ENCODE data around the gene ZBTB20. TPM values are rescaled to one million over a fixed set of nuclear protein-coding genes. Genes with fewer than 3 reads are reported as not detected.

The ZBTB20 gene
- total and polyA plus RNA-seq, 2 donors (not counting 1 experiment from before 2014, with no cell fraction given), result 4.0 to 123 TPM

DNA sequence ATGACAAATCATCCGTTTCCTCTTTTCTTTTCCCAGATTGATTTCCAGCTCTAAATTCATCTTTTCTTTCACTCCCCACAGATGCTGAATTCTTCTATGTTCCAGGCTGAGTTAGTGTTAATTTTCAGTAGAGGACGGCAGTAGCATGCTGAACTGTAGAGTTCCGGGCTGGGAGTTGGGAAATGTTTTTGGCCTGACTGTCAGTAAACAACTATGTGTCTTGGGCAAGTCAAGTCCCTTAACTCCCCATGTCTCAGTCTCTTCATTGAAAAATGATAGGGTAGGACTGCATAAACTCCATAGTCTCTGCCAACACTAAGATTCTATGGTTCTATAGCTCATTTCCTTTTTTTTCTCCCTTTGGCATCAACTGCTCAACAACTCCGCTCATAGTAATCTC, 519.3 kb downstream of the ZBTB20 start:
- Mint-ChIP-seq H3K9me3 (ENCODE audit: insufficient read depth) (no peaks in the 10 kb centered on the region), H3K27me3 (no peaks in the 10 kb centered on the region), H3K4me1 (peaks cover 25% of the 10 kb centered on the region), H3K27ac (no peak overlapping the region), H3K4me3 (no peak overlapping the region)
- H3K27me3 ChIP-seq (replicated peaks in 1 of 4; ENCODE audit: control extremely low read depth in 1 of 4, control insufficient read depth in 3 of 4, insufficient read depth in 4 of 4, low read length in 3 of 4), result no peaks in the 10 kb centered on the region
- H3K79me2 ChIP-seq (ENCODE audit: control insufficient read depth, insufficient read depth, low read length), result no peaks in the 10 kb centered on the region
- H3K36me3 ChIP-seq (replicated peaks in 1 of 2; ENCODE audit: control extremely low read depth in 1 of 2, control insufficient read depth in 1 of 2, extremely low read depth in 1 of 2, insufficient read depth in 2 of 2, low read length in 1 of 2), result peaks cover 0 to 5% of the 10 kb centered on the region in 2 experiments
- no peaks in the 10 kb centered on the region for H3K9me3 ChIP-seq (ENCODE audit: control extremely low read depth in 1 of 3, control insufficient read depth in 2 of 3, insufficient read depth in 1 of 3, low read length in 2 of 3)
- no peak overlapping the region for H3K4me2 ChIP-seq (replicated peaks; ENCODE audit: low read depth, low read length, poor library complexity, severe bottlenecking)
- no peak for ATAC-seq (ENCODE audit: low read depth)
- WGBS (ENCODE audit: insufficient coverage), result no CpG with 5 or more reads among the region's 4 CpGs
- no peaks in the 10 kb centered on the region for H4K20me1 ChIP-seq (ENCODE audit: control insufficient read depth, insufficient read depth, low read length, poor library complexity, severe bottlenecking)
- H3K27ac ChIP-seq (ENCODE audit: low read length in 2 of 2), result no peak overlapping the region
- H2AFZ ChIP-seq (ENCODE audit: insufficient read depth, low read depth, low read length, poor library complexity, severe bottlenecking), result no peak overlapping the region
- CTCF ChIA-PET, result no interaction called here
- no peak overlapping the region for H3K9ac ChIP-seq (ENCODE audit: low read length)
- H3K4me3 ChIP-seq (ENCODE audit: control extremely low read depth in 1 of 5, extremely low read depth in 1 of 5, insufficient read depth in 1 of 5, low read depth in 2 of 5, low read length in 4 of 5), result no peak overlapping the region
- H3K4me1 ChIP-seq (ENCODE audit: control insufficient read depth in 2 of 2, insufficient read depth in 2 of 2, low read length in 2 of 2), result peaks cover 4 to 6% of the 10 kb centered on the region in 2 donors
- TF ChIP-seq, protein P1, sequence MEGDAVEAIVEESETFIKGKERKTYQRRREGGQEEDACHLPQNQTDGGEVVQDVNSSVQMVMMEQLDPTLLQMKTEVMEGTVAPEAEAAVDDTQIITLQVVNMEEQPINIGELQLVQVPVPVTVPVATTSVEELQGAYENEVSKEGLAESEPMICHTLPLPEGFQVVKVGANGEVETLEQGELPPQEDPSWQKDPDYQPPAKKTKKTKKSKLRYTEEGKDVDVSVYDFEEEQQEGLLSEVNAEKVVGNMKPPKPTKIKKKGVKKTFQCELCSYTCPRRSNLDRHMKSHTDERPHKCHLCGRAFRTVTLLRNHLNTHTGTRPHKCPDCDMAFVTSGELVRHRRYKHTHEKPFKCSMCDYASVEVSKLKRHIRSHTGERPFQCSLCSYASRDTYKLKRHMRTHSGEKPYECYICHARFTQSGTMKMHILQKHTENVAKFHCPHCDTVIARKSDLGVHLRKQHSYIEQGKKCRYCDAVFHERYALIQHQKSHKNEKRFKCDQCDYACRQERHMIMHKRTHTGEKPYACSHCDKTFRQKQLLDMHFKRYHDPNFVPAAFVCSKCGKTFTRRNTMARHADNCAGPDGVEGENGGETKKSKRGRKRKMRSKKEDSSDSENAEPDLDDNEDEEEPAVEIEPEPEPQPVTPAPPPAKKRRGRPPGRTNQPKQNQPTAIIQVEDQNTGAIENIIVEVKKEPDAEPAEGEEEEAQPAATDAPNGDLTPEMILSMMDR (IDR thresholded peaks at IDR 0.05), result no peak
- TF ChIP-seq EZH2 (IDR thresholded peaks at IDR 0.05; ENCODE audit: borderline replicate concordance, insufficient read depth, low read depth, low read length, poor library complexity, severe bottlenecking), result no peak
- DNase-seq, result no peak
- POLR2A ChIA-PET, result no interaction called here
- intact Hi-C loops (cut with micrococcal nuclease), result no loop called here

- 100% methylated on average over 3 of the region's 4 CpGs for WGBS (ENCODE audit: insufficient coverage)
- Histone ChIP-seq H3K27me3 (replicated peaks in 1 of 4; ENCODE audit: control extremely low read depth in 1 of 4, control insufficient read depth in 3 of 4, insufficient read depth in 4 of 4, low read length in 3 of 4) (no peaks in the 10 kb centered on the region), H3K9me3 (ENCODE audit: control extremely low read depth in 1 of 3, control insufficient read depth in 2 of 3, insufficient read depth in 1 of 3, low read length in 2 of 3) (no peaks in the 10 kb centered on the region), H3K79me2 (ENCODE audit: control insufficient read depth, insufficient read depth, low read length) (no peaks in the 10 kb centered on the region), H3K9ac (ENCODE audit: low read length) (no peak overlapping the region), H3K4me3 (ENCODE audit: control extremely low read depth in 1 of 5, extremely low read depth in 1 of 5, insufficient read depth in 1 of 5, low read depth in 2 of 5, low read length in 4 of 5) (no peak overlapping the region), H2AFZ (ENCODE audit: insufficient read depth, low read depth, low read length, poor library complexity, severe bottlenecking) (no peak overlapping the region), H3K27ac (ENCODE audit: low read length in 2 of 2) (no peak overlapping the region), H4K20me1 (ENCODE audit: control insufficient read depth, insufficient read depth, low read length, poor library complexity, severe bottlenecking) (no peaks in the 10 kb centered on the region), H3K4me1 (ENCODE audit: control insufficient read depth in 2 of 2, insufficient read depth in 2 of 2, low read length in 2 of 2) (peaks cover 4 to 6% of the 10 kb centered on the region in 2 donors), H3K36me3 (replicated peaks in 1 of 2; ENCODE audit: control extremely low read depth in 1 of 2, control insufficient read depth in 1 of 2, extremely low read depth in 1 of 2, insufficient read depth in 2 of 2, low read length in 1 of 2) (peaks cover 3 to 5% of the 10 kb centered on the region in 2 experiments), H3K4me2 (replicated peaks; ENCODE audit: low read depth, low read length, poor library complexity, severe bottlenecking) (no peak overlapping the region)
- intact Hi-C loops (cut with micrococcal nuclease), result no loop called here
- CTCF ChIA-PET, result no interaction called here
- POLR2A ChIA-PET, result no interaction called here
- no peak overlapping the region for H3K4me3 Mint-ChIP-seq
- DNase-seq (no peak), ATAC-seq (ENCODE audit: low read depth) (no peak)
- peaks cover 25% of the 10 kb centered on the region for H3K4me1 Mint-ChIP-seq
- TF ChIP-seq EZH2 (IDR thresholded peaks at IDR 0.05; ENCODE audit: borderline replicate concordance, insufficient read depth, low read depth, low read length, poor library complexity, severe bottlenecking), result no peak
- TF ChIP-seq, protein P1 (IDR thresholded peaks at IDR 0.05), result no peak
- no peaks in the 10 kb centered on the region for H3K27me3 Mint-ChIP-seq
- no peak overlapping the region for H3K27ac Mint-ChIP-seq
- H3K9me3 Mint-ChIP-seq (ENCODE audit: insufficient read depth), result no peaks in the 10 kb centered on the region
These were observed 520.3 kb downstream of the ZBTB20 start for GRCh38 chr3:114626751-114627150.

Measured in B cell (primary cell).